GM18858 (cell line): ENCODE measurements around the gene SPN.
"Not testable (repeated sequence)": the region's sequence is repeated elsewhere in the genome, so short reads cannot be mapped to it uniquely, and the experiment has no call there.

Experiments used
- ATAC-seq: cut with Tn5 transposase; IDR thresholded peaks from one replicate; pipeline ENCODE4 v1.9.1; 2021; ENCODE audit not compliant: unreplicated experiment

SPN gene, protein sequence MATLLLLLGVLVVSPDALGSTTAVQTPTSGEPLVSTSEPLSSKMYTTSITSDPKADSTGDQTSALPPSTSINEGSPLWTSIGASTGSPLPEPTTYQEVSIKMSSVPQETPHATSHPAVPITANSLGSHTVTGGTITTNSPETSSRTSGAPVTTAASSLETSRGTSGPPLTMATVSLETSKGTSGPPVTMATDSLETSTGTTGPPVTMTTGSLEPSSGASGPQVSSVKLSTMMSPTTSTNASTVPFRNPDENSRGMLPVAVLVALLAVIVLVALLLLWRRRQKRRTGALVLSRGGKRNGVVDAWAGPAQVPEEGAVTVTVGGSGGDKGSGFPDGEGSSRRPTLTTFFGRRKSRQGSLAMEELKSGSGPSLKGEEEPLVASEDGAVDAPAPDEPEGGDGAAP

DNA sequence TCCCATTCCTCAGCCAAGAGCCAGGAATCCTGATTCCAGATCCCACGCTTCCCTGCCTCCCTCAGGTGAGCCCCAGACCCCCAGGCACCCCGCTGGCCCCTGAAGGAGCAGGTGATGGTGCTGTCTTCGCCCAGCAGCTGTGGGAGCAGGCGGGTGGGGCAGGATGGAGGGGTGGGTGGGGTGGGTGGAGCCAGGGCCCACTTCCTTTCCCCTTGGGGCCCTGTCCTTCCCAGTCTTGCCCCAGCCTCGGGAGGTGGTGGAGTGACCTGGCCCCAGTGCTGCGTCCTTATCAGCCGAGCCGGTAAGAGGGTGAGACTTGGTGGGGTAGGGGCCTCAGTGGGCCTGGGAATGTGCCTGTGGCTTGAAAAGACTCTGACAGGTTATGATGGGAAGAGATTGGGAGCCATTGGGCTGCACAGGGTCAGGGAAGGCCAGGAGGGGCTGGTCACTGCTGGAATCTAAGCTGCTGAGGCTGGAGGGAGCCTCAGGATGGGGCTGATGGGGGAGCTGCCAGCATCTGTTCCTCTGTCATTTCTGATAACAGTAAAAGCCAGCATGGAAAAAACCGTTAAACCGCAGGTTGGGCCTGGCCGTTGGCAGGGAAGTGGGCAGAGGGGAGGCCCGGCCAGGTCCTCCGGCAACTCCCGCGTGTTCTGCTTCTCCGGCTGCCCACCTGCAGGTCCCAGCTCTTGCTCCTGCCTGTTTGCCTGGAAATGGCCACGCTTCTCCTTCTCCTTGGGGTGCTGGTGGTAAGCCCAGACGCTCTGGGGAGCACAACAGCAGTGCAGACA, at the start of gene SPN:
SPN (plus strand) TSS at position 232 of the 791 bp plus-strand sequence; CDS start at position 714, 482 bp downstream.
- ATAC-seq = no peak

GRCh38 chr16:29613307-29614057, 49.6 kb upstream of the SPN start:
- ATAC-seq = not testable (repeated sequence)

DNA sequence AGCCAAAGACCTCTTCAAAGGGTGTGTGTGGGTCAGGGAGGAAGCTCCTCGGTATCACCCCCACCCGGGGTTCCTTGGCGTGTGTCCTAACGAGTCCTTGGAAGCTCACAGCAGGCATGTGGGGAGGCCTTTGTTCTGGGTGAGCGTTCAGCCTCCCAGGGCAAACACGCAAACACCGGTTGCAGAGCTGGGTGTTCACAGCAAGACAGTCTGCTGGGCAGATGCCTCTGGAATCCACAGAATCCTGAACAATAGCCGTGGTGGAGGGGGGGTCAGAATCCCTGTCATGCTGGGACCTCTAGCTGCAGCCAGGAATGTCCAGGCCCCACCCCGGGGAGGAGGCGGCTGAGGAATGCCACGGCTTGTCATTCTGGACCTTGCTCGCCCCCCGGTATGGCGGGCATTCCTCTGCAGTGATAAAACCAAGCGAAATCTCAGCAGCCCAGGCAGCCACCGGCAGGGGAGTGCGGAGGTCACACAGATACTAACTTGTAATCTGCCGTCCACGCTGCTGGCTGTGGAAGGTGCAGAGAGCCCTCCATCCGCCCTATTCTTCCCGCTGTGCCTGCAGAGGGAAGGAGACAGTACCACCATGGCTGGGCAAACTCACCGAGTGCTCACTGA, 48.2 kb upstream of the SPN start:
- ATAC-seq = not testable (repeated sequence)

GRCh38 chr16:29616127-29616526, 46.9 kb upstream of the SPN start:
- ATAC-seq = not testable (repeated sequence)

DNA sequence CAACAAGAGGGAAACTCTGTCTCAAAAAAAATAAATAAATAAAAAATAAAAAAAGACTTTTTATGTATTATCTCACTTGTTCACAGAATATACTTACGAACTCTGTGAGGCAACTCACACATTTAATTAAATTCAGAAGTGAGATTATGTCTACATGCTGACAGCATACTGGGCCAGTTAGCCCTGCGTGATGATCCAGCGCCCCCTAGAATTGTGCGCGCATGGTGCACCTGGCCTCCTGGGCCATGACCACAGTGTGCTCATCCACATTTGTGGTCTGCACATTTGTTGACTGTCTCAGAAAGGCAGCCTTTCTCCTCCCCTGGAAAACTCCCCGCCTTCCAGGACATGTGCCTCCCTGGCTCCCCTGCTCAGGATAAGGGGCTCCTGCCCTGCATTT, 42.5 kb upstream of the SPN start:
- ATAC-seq = not testable (repeated sequence)

- ATAC-seq = not testable (repeated sequence)
These were observed 40.3 kb upstream of the SPN start for GRCh38 chr16:29622738-29623137.

DNA sequence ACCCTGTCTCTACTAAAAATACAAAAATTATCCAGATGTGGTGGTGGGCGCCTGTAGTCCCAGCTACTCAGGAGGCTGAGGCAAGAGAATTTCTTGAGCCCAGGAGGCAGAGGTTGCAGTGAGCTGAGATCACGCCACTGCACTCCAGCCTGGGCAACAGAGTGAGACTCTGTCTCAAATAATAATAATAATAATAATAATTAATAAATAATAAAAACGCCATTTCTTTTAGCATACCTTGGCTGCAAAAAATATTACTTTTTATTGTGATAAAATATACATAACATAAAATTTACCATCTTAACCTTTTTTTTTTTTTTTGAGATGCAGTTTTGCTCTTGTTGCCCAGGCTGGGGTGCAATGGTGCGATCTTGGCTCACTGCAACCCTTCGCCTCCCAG, 39.8 kb upstream of the SPN start:
- ATAC-seq = not testable (repeated sequence)

DNA sequence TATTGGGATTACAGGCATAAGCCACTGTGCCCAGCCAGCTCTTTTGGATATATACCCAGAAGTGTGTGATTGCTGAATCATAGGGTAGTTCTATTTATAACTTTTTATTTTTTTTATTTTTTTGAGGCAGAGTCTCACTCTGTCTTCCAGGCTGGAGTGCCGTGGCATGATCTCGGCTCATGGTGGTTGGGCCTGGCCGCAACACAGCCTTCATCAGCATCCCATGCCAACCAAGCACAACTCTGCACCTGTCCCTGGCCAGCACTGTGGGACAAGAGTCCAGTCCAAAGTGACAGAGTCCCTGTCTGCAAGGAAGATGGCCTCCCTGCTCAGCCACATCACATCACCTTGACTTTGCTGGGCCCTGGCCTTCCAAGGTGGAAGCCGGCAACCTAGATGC, 37.9 kb upstream of the SPN start:
- ATAC-seq = not testable (repeated sequence)

- peak; percentile 50 for ATAC-seq
These were observed 36.2 kb upstream of the SPN start for GRCh38 chr16:29626778-29627331.

DNA sequence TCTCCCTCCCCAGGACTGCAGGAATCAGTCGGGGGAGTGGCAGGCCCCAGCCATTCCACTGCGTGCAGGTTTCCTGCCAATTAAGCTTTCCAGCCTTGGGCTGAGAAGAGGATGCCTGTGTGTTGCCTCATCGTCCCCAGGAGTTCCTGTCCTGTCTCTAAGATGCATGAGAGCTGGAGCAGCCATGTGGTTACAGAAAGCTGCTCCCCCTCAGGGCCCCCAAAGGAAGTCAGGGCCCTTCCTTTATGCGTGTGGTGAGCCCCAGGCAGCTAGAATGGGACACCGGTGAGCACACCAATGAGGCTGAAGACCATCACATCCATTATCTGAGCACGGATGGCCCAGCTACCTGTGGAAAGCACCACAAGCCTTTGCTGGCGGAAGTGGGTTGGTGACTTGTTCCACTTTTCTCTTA, 35.4 kb upstream of the SPN start:
- not testable (repeated sequence) for ATAC-seq

GRCh38 chr16:29628707-29629106, 34.3 kb upstream of the SPN start:
- not testable (repeated sequence) for ATAC-seq

- not testable (repeated sequence) for ATAC-seq
These were observed 33.7 kb upstream of the SPN start for GRCh38 chr16:29629318-29629717.

- ATAC-seq = not testable (repeated sequence)
These were observed 31.4 kb upstream of the SPN start for GRCh38 chr16:29631658-29632057.

GRCh38 chr16:29635902-29636301, 27.1 kb upstream of the SPN start:
- not testable (repeated sequence) for ATAC-seq

DNA sequence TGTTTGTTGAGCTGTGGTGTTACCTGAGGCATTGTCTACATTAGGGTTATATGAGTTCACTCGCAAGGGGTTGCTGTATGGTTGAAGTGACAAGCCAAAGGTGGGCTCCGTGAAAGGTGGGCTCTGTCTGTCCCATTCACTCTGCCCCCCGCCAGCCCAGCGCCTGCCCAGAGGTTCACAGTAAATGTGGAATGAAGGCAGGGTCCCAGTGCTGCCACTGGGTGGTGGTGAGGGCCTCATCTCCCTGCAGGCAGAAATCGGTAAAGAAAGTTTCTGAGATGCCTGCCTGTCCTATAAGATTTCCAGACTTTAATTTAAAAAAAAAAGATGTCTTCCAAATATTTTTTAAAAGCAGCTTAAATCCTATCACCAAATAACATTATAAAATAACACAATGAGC, 26.7 kb upstream of the SPN start:
- not testable (repeated sequence) for ATAC-seq

GRCh38 chr16:29638751-29639150, 24.3 kb upstream of the SPN start:
- ATAC-seq = not testable (repeated sequence)

DNA sequence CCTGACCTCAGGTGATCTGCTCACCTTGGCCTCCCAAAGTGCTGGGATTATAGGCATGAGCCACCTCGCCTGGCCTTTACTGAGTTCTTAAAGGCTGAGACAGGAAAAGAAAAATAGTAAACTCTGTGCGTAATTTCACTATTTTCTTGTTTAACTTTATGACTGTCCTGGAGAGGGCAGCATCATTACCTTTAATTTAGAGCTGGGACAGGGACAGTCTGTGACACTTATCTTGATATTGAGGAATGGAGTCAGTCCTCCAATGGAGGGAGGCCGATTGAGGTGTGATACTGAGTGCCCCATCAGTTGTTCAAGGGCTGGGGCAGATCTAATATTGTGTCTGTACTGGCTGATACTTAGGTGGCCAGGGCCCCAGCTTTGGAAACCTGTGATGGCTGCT, 21.5 kb upstream of the SPN start:
- ATAC-seq = no peak

- ATAC-seq = no peak
These were observed 19.5 kb upstream of the SPN start for GRCh38 chr16:29643596-29643995.

- no peak for ATAC-seq
These were observed 18.6 kb upstream of the SPN start for GRCh38 chr16:29644338-29644857.
